Endothelial cell (in vitro differentiated cells): ENCODE measurements around the gene MAD1L1. TPM values are rescaled to one million over a fixed set of nuclear protein-coding genes. Genes with fewer than 3 reads are reported as not detected.

Experiments
- DNase-seq: peaks from one replicate; pipeline ENCODE4 v3.0.0; 2021; ENCODE audit warnings: low spot score
- H3K27ac Mint-ChIP-seq: one replicate; pipeline ENCODE4 v1.8.0; 2021; ENCODE audit warnings: mixed read lengths, inconsistent platforms; ENCODE audit not compliant: unreplicated experiment
- H3K27me3 Mint-ChIP-seq: one replicate; pipeline ENCODE4 v1.8.0; 2021; ENCODE audit warnings: mild to moderate bottlenecking, moderate library complexity, mixed read lengths, inconsistent platforms; ENCODE audit not compliant: unreplicated experiment
- H3K36me3 Mint-ChIP-seq: one replicate; pipeline ENCODE4 v1.8.0; 2021; ENCODE audit warnings: mild to moderate bottlenecking, low read depth, mixed read lengths, inconsistent platforms; ENCODE audit not compliant: unreplicated experiment
- H3K4me1 Mint-ChIP-seq: one replicate; pipeline ENCODE4 v1.8.0; 2021; ENCODE audit warnings: mild to moderate bottlenecking, mixed read lengths, inconsistent platforms; ENCODE audit not compliant: unreplicated experiment
- H3K4me3 Mint-ChIP-seq: one replicate; pipeline ENCODE4 v1.8.0; 2021; ENCODE audit warnings: mild to moderate bottlenecking, mixed read lengths, inconsistent platforms; ENCODE audit not compliant: unreplicated experiment
- H3K9me3 Mint-ChIP-seq: one replicate; pipeline ENCODE4 v1.8.0; 2021; ENCODE audit warnings: mixed read lengths, inconsistent platforms; ENCODE audit not compliant: unreplicated experiment
- CTCF ChIP-seq: fragments of 200-600 bp; sonication (generic); IDR thresholded peaks from one replicate; pipeline ENCODE4 v1.5.0; 2021; ENCODE audit warnings: antibody characterized with exemption; ENCODE audit not compliant: unreplicated experiment
- total RNA-seq: library from RNA; stranded (reverse); fragmentation: NEBNext Ultra II Directional; extraction: Animal tissue kit (Norgen Biotek cat#: 25700); gene quantifications from one replicate; pipeline ENCODE4 v1.2.1, GENCODE V29; 2021; ENCODE audit not compliant: unreplicated experiment

MAD1L1 gene
- total RNA-seq, 1 donor from 2014 or later = 43.3 TPM

DNA sequence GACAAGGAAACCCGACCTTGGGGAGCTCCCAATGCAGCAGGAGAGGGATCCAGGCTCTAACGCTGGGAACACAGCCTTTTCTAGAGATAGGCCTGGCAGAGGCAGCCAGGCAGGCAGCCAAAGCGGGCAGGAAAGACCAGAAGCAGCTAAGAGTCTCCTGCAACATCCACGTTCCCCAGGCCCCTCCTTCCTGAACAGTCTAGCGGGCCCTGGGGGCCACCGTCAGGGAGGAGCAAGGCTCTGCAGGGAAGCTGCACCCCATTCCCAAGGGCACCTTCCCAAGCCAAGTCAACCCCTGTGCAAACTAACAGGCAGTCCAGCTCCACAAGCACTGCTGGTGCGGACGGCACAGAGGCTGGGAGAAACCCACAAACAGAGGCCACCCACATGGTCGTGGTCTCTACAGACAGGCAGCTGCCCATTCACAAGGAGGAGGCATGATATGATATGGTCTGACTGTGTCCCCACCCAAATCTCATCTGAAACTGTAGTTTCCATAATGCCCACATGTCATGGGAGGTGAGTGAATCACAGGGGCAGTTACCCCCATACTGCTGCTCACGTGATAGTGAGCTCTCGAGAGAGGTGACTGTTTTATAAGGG is 115.7 kb downstream of the MAD1L1 start:
- no peak for TF ChIP-seq CTCF
- no peak overlapping the region for H3K27ac Mint-ChIP-seq
- H3K36me3 Mint-ChIP-seq = peaks cover 8% of the 10 kb centered on the region
- no peak for DNase-seq
- H3K9me3 Mint-ChIP-seq = no peaks in the 10 kb centered on the region
- peaks cover 19% of the 10 kb centered on the region for H3K4me1 Mint-ChIP-seq
- peak overlapping the region; percentile 31 for H3K4me3 Mint-ChIP-seq
- peaks cover 21% of the 10 kb centered on the region for H3K27me3 Mint-ChIP-seq

DNA sequence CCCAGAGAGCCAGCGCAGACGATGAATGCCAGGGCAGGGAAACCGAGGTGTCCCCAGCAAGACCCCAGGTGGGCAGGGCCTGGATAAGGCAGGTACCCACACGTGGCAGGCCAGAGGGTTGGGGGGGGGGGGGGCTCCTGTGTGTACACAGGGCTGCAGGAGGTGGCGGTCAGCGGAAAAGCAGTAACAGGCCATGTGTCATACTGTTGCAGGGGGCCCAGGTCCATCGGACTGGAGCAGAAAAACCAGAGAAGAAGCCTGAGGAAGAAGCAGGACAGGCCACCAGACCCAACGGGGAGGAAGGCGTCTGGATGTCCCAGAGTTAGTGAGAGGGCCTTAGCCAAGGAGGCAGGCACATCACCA is 116.3 kb downstream of the MAD1L1 start:
- no peaks in the 10 kb centered on the region for H3K9me3 Mint-ChIP-seq
- TF ChIP-seq CTCF = no peak
- H3K27ac Mint-ChIP-seq = peak overlapping the region; percentile 61
- H3K4me3 Mint-ChIP-seq = no peak overlapping the region
- peaks cover 8% of the 10 kb centered on the region for H3K36me3 Mint-ChIP-seq
- peaks cover 24% of the 10 kb centered on the region for H3K4me1 Mint-ChIP-seq
- DNase-seq = no peak
- H3K27me3 Mint-ChIP-seq = peaks cover 21% of the 10 kb centered on the region

GRCh38 chr7:2115760-2116447 is 116.8 kb downstream of the MAD1L1 start:
- H3K27ac Mint-ChIP-seq = no peak overlapping the region
- no peak for TF ChIP-seq CTCF
- DNase-seq = no peak
- no peak overlapping the region for H3K4me3 Mint-ChIP-seq
- no peaks in the 10 kb centered on the region for H3K9me3 Mint-ChIP-seq
- peaks cover 8% of the 10 kb centered on the region for H3K36me3 Mint-ChIP-seq
- peaks cover 21% of the 10 kb centered on the region for H3K27me3 Mint-ChIP-seq
- H3K4me1 Mint-ChIP-seq = peaks cover 29% of the 10 kb centered on the region

DNA sequence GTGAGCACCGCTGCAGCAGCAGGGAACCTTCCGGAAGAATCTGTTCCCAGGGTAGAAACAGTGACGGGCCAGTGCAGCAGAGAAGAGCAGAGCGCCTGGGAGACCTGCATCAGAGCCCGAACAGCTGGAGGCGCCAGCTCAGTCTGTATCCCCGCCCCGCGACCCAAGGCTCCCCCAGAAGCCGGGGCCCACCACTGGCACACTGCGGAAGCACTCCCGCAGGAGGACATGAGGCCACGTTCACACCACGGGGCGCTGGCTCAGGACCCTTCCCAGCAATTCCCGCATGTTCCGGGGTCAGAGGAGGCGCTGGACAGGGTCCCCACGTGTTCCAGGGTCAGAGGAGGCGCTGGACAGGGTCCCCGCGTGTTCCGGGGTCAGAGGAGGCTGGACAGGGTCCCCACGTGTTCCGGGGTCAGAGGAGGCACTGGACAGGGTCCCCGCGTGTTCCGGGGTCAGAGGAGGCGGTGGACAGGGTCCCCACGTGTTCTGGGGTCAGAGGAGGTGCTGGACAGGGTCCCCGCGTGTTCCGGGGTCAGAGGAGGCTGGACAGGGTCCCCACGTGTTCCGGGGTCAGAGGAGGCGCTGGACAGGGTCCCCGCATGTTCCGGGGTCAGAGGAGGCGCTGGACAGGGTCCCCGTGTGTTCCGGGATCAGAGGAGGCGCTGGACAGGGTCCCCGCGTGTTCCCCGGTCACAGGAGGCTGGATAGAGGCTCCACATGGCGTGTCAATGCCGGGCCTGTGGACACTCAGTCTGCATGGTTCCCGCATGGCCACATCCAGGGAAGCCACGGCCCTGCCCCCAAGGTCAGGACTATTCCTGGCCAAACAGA is 117.6 kb downstream of the MAD1L1 start:
- Mint-ChIP-seq H3K4me1 (peaks cover 36% of the 10 kb centered on the region), H3K27me3 (peaks cover 18% of the 10 kb centered on the region), H3K36me3 (peaks cover 8% of the 10 kb centered on the region), H3K4me3 (no peak overlapping the region), H3K27ac (no peak overlapping the region), H3K9me3 (no peaks in the 10 kb centered on the region)
- DNase-seq = no peak
- TF ChIP-seq CTCF = no peak
